ENCODE results near the gene TTYH2. TPM values are rescaled to one million over a fixed set of nuclear protein-coding genes. Genes with fewer than 3 reads are reported as not detected.

The TTYH2 gene
- polyA plus RNA-seq, 2 donors: 0.67 to 0.82 TPM

- Histone ChIP-seq H3K27ac (ENCODE audit: low read depth in 2 of 2, low read length in 1 of 2) (no peak overlapping the region), H3K4me3 (ENCODE audit: low read depth in 1 of 2, low read length in 2 of 2) (no peak overlapping the region), H3K36me3 (ENCODE audit: control insufficient read depth in 2 of 2, insufficient read depth in 2 of 2, low read length in 1 of 2) (no peaks in the 10 kb centered on the region), H3K27me3 (ENCODE audit: control insufficient read depth in 1 of 2, insufficient read depth in 2 of 2, low read length in 2 of 2) (no peaks in the 10 kb centered on the region), H3K4me1 (ENCODE audit: control insufficient read depth in 2 of 2, insufficient read depth in 2 of 2, low read length in 1 of 2) (no peaks in the 10 kb centered on the region), H3K9me3 (ENCODE audit: control insufficient read depth in 2 of 2, insufficient read depth in 1 of 2, low read depth in 1 of 2, low read length in 1 of 2) (no peaks in the 10 kb centered on the region)
- 68 to 81% methylated on average over 17 of the region's 17 CpGs for WGBS, 2 donors
Measured at GRCh38 chr17:74267987-74268499, 54.7 kb downstream of the TTYH2 start.

- Histone ChIP-seq H3K4me1 (ENCODE audit: control insufficient read depth in 2 of 2, insufficient read depth in 2 of 2, low read length in 1 of 2) (no peaks in the 10 kb centered on the region), H3K36me3 (ENCODE audit: control insufficient read depth in 2 of 2, insufficient read depth in 2 of 2, low read length in 1 of 2) (no peaks in the 10 kb centered on the region), H3K27me3 (ENCODE audit: control insufficient read depth in 1 of 2, insufficient read depth in 2 of 2, low read length in 2 of 2) (no peaks in the 10 kb centered on the region), H3K4me3 (ENCODE audit: low read depth in 1 of 2, low read length in 2 of 2) (no peak overlapping the region), H3K9me3 (ENCODE audit: control insufficient read depth in 2 of 2, insufficient read depth in 1 of 2, low read depth in 1 of 2, low read length in 1 of 2) (no peaks in the 10 kb centered on the region), H3K27ac (ENCODE audit: low read depth in 2 of 2, low read length in 1 of 2) (no peak overlapping the region)
- WGBS, 2 donors: 57 to 59% methylated on average over 7 to 8 of the region's 8 CpGs
Measured at GRCh38 chr17:74268558-74268957, 55.2 kb downstream of the TTYH2 start.

GRCh38 chr17:74270333-74270732 is 57.0 kb downstream of the TTYH2 start:
- no peaks in the 10 kb centered on the region for H3K36me3 ChIP-seq (ENCODE audit: control insufficient read depth in 2 of 2, insufficient read depth in 2 of 2, low read length in 1 of 2)
- no peaks in the 10 kb centered on the region for H3K4me1 ChIP-seq (ENCODE audit: control insufficient read depth in 2 of 2, insufficient read depth in 2 of 2, low read length in 1 of 2)
- WGBS, 2 donors: 59 to 65% methylated on average over 10 of the region's 10 CpGs
- H3K27ac ChIP-seq (ENCODE audit: low read depth in 2 of 2, low read length in 1 of 2): no peak overlapping the region
- no peaks in the 10 kb centered on the region for H3K9me3 ChIP-seq (ENCODE audit: control insufficient read depth in 2 of 2, insufficient read depth in 1 of 2, low read depth in 1 of 2, low read length in 1 of 2)
- H3K4me3 ChIP-seq (ENCODE audit: low read depth in 1 of 2, low read length in 2 of 2): no peak overlapping the region
- H3K27me3 ChIP-seq (ENCODE audit: control insufficient read depth in 1 of 2, insufficient read depth in 2 of 2, low read length in 2 of 2): no peaks in the 10 kb centered on the region

GRCh38 chr17:74271281-74271680 is 57.9 kb downstream of the TTYH2 start:
- no peaks in the 10 kb centered on the region for H3K4me1 ChIP-seq (ENCODE audit: control insufficient read depth in 2 of 2, insufficient read depth in 2 of 2, low read length in 1 of 2)
- 84 to 85% methylated on average over 3 of the region's 3 CpGs for WGBS, 2 donors
- H3K27me3 ChIP-seq (ENCODE audit: control insufficient read depth in 1 of 2, insufficient read depth in 2 of 2, low read length in 2 of 2): no peaks in the 10 kb centered on the region
- no peaks in the 10 kb centered on the region for H3K9me3 ChIP-seq (ENCODE audit: control insufficient read depth in 2 of 2, insufficient read depth in 1 of 2, low read depth in 1 of 2, low read length in 1 of 2)
- H3K27ac ChIP-seq (ENCODE audit: low read depth in 2 of 2, low read length in 1 of 2): no peak overlapping the region
- no peaks in the 10 kb centered on the region for H3K36me3 ChIP-seq (ENCODE audit: control insufficient read depth in 2 of 2, insufficient read depth in 2 of 2, low read length in 1 of 2)
- no peak overlapping the region for H3K4me3 ChIP-seq (ENCODE audit: low read depth in 1 of 2, low read length in 2 of 2)

- H3K36me3 ChIP-seq (ENCODE audit: control insufficient read depth in 2 of 2, insufficient read depth in 2 of 2, low read length in 1 of 2): no peaks in the 10 kb centered on the region
- H3K9me3 ChIP-seq (ENCODE audit: control insufficient read depth in 2 of 2, insufficient read depth in 1 of 2, low read depth in 1 of 2, low read length in 1 of 2): no peaks in the 10 kb centered on the region
- H3K27me3 ChIP-seq (ENCODE audit: control insufficient read depth in 1 of 2, insufficient read depth in 2 of 2, low read length in 2 of 2): no peaks in the 10 kb centered on the region
- H3K4me1 ChIP-seq (ENCODE audit: control insufficient read depth in 2 of 2, insufficient read depth in 2 of 2, low read length in 1 of 2): no peaks in the 10 kb centered on the region
- no peak overlapping the region for H3K27ac ChIP-seq (ENCODE audit: low read depth in 2 of 2, low read length in 1 of 2)
- 63% methylated on average over 13 of the region's 13 CpGs for WGBS, 2 donors
- no peak overlapping the region for H3K4me3 ChIP-seq (ENCODE audit: low read depth in 1 of 2, low read length in 2 of 2)
Measured at GRCh38 chr17:74271901-74272561, 58.7 kb downstream of the TTYH2 start.

GRCh38 chr17:74272731-74273201 is 59.4 kb downstream of the TTYH2 start:
- Histone ChIP-seq H3K4me1 (ENCODE audit: control insufficient read depth in 2 of 2, insufficient read depth in 2 of 2, low read length in 1 of 2) (no peaks in the 10 kb centered on the region), H3K27me3 (ENCODE audit: control insufficient read depth in 1 of 2, insufficient read depth in 2 of 2, low read length in 2 of 2) (no peaks in the 10 kb centered on the region), H3K36me3 (ENCODE audit: control insufficient read depth in 2 of 2, insufficient read depth in 2 of 2, low read length in 1 of 2) (no peaks in the 10 kb centered on the region), H3K4me3 (ENCODE audit: low read depth in 1 of 2, low read length in 2 of 2) (no peak overlapping the region), H3K27ac (ENCODE audit: low read depth in 2 of 2, low read length in 1 of 2) (no peak overlapping the region), H3K9me3 (ENCODE audit: control insufficient read depth in 2 of 2, insufficient read depth in 1 of 2, low read depth in 1 of 2, low read length in 1 of 2) (no peaks in the 10 kb centered on the region)
- WGBS, 2 donors: 49 to 62% methylated on average over 10 of the region's 10 CpGs

- H3K9me3 ChIP-seq (ENCODE audit: control insufficient read depth in 2 of 2, insufficient read depth in 1 of 2, low read depth in 1 of 2, low read length in 1 of 2): no peaks in the 10 kb centered on the region
- H3K4me1 ChIP-seq (ENCODE audit: control insufficient read depth in 2 of 2, insufficient read depth in 2 of 2, low read length in 1 of 2): no peaks in the 10 kb centered on the region
- H3K27me3 ChIP-seq (ENCODE audit: control insufficient read depth in 1 of 2, insufficient read depth in 2 of 2, low read length in 2 of 2): no peaks in the 10 kb centered on the region
- no peak within 1 kb of the TSS for H3K4me3 ChIP-seq (ENCODE audit: low read depth in 1 of 2, low read length in 2 of 2)
- H3K27ac ChIP-seq (ENCODE audit: low read depth in 2 of 2, low read length in 1 of 2): no peak within 1 kb of the TSS
- WGBS, 2 donors: 9 to 11% methylated on average over 33 of the region's 33 CpGs
- no peaks in the 10 kb centered on the region for H3K36me3 ChIP-seq (ENCODE audit: control insufficient read depth in 2 of 2, insufficient read depth in 2 of 2, low read length in 1 of 2)
Measured at GRCh38 chr17:74274060-74274708, 60.8 kb downstream of the TTYH2 start, which contains the start of gene DNAI2. Gene DNAI2 (plus strand): TSS chr17:74274234. CDS start chr17:74281818, 7,584 bp downstream.

- H3K27me3 ChIP-seq (ENCODE audit: control insufficient read depth in 1 of 2, insufficient read depth in 2 of 2, low read length in 2 of 2): no peaks in the 10 kb centered on the region
Measured at GRCh38 chr17:74274709-74275340, 61.5 kb downstream of the TTYH2 start.

GRCh38 chr17:74276051-74276476 is 62.7 kb downstream of the TTYH2 start:
- Histone ChIP-seq H3K4me3 (ENCODE audit: low read depth in 1 of 2, low read length in 2 of 2) (no peak overlapping the region), H3K9me3 (ENCODE audit: control insufficient read depth in 2 of 2, insufficient read depth in 1 of 2, low read depth in 1 of 2, low read length in 1 of 2) (no peaks in the 10 kb centered on the region), H3K27me3 (ENCODE audit: control insufficient read depth in 1 of 2, insufficient read depth in 2 of 2, low read length in 2 of 2) (no peaks in the 10 kb centered on the region), H3K4me1 (ENCODE audit: control insufficient read depth in 2 of 2, insufficient read depth in 2 of 2, low read length in 1 of 2) (no peaks in the 10 kb centered on the region), H3K27ac (ENCODE audit: low read depth in 2 of 2, low read length in 1 of 2) (no peak overlapping the region), H3K36me3 (ENCODE audit: control insufficient read depth in 2 of 2, insufficient read depth in 2 of 2, low read length in 1 of 2) (no peaks in the 10 kb centered on the region)
- WGBS, 2 donors: 42 to 53% methylated on average over 12 of the region's 12 CpGs

More at GRCh38 chr17:74274709-74275340, 61.5 kb downstream of the TTYH2 start:
- WGBS, 2 donors: 49 to 61% methylated on average over 14 of the region's 14 CpGs
- H3K36me3 ChIP-seq (ENCODE audit: control insufficient read depth in 2 of 2, insufficient read depth in 2 of 2, low read length in 1 of 2): no peaks in the 10 kb centered on the region
- H3K4me3 ChIP-seq (ENCODE audit: low read depth in 1 of 2, low read length in 2 of 2): no peak overlapping the region
- H3K27ac ChIP-seq (ENCODE audit: low read depth in 2 of 2, low read length in 1 of 2): no peak overlapping the region
- H3K4me1 ChIP-seq (ENCODE audit: control insufficient read depth in 2 of 2, insufficient read depth in 2 of 2, low read length in 1 of 2): no peaks in the 10 kb centered on the region
- no peaks in the 10 kb centered on the region for H3K9me3 ChIP-seq (ENCODE audit: control insufficient read depth in 2 of 2, insufficient read depth in 1 of 2, low read depth in 1 of 2, low read length in 1 of 2)
